Osteoblast (primary cell): ENCODE measurements around the gene CNDP1. TPM values are rescaled to one million over a fixed set of nuclear protein-coding genes. Genes with fewer than 3 reads are reported as not detected.

ENCODE experiments used
- DNase-seq: peaks from one replicate; pipeline ENCODE4 v3.0.0; 2011; ENCODE audit warnings: low spot score, mixed read lengths; ENCODE audit not compliant: insufficient read length; ENCODE audit errors: missing footprints
- H2AFZ ChIP-seq: 2 replicates; pipeline ENCODE4 v1.6.0; 2011; ENCODE audit warnings: mild to moderate bottlenecking, low read length
- H3K27ac ChIP-seq: 2 replicates; pipeline ENCODE4 v1.5.1; 2011; ENCODE audit warnings: mild to moderate bottlenecking, low read depth, low read length, moderate library complexity
- H3K27me3 ChIP-seq: 2 replicates; pipeline ENCODE4 v1.6.0; 2012; ENCODE audit warnings: mild to moderate bottlenecking, control low read depth, inconsistent platforms, low read length, moderate library complexity; ENCODE audit not compliant: insufficient read depth
- H3K36me3 ChIP-seq: 2 replicates; pipeline ENCODE4 v1.5.1; 2011; ENCODE audit warnings: mild to moderate bottlenecking, low read length, control low read depth, moderate library complexity; ENCODE audit not compliant: insufficient read depth
- H3K4me1 ChIP-seq: 2 replicates; pipeline ENCODE4 v1.5.1; 2011; ENCODE audit warnings: mild to moderate bottlenecking, low read length, control low read depth, moderate library complexity; ENCODE audit not compliant: insufficient read depth
- H3K4me2 ChIP-seq: 2 replicates; pipeline ENCODE4 v1.6.0; 2011; ENCODE audit warnings: mild to moderate bottlenecking, low read length; ENCODE audit not compliant: insufficient read depth
- H3K4me3 ChIP-seq: fragments of 200-600 bp; sonication (generic); 3 replicates; pipeline ENCODE4 v1.5.1; 2012; ENCODE audit warnings: mild to moderate bottlenecking, low read length, inconsistent platforms; ENCODE audit not compliant: insufficient read depth
- H3K79me2 ChIP-seq: 2 replicates; pipeline ENCODE4 v1.6.0; 2012; ENCODE audit warnings: mild to moderate bottlenecking, low read length, control low read depth, inconsistent platforms; ENCODE audit not compliant: insufficient read depth
- H3K9me3 ChIP-seq: 2 replicates; pipeline ENCODE4 v1.5.1; 2011; ENCODE audit warnings: low read depth, low read length, control low read depth
- H4K20me1 ChIP-seq: 2 replicates; pipeline ENCODE4 v1.6.0; 2012; ENCODE audit warnings: mild to moderate bottlenecking, low read length, control low read depth; ENCODE audit not compliant: insufficient read depth
- CTCF ChIP-seq: IDR thresholded peaks from 2 replicates; pipeline ENCODE4 v1.5.1; 2011; ENCODE audit warnings: mild to moderate bottlenecking, low read depth, low read length, moderate library complexity; ENCODE audit errors: extremely low read depth
- total RNA-seq: library from RNA; depleted of rRNA; stranded (reverse); fragments of >200 nt; gene quantifications from 2 replicates; pipeline ENCODE4 v1.2.3, GENCODE V29; 2012

CNDP1 gene
- total RNA-seq, 1 donor, result not detected

- peaks cover 2% of the 10 kb centered on the region for H3K27me3 ChIP-seq
- no peak overlapping the region for H3K27ac ChIP-seq
- peaks cover 6% of the 10 kb centered on the region for H3K4me1 ChIP-seq
- no peaks in the 10 kb centered on the region for H3K79me2 ChIP-seq
- no peaks in the 10 kb centered on the region for H3K9me3 ChIP-seq
- no peak overlapping the region for H3K4me3 ChIP-seq
- H3K36me3 ChIP-seq, result no peaks in the 10 kb centered on the region
- no peak overlapping the region for H2AFZ ChIP-seq
- H3K4me2 ChIP-seq, result no peak overlapping the region
- no peaks in the 10 kb centered on the region for H4K20me1 ChIP-seq
- no peak for TF ChIP-seq CTCF
- DNase-seq, result no peak
Measured at GRCh38 chr18:74547860-74548259, 13.6 kb downstream of the CNDP1 start.

- Histone ChIP-seq H3K27ac (no peak overlapping the region), H3K79me2 (no peaks in the 10 kb centered on the region), H3K9me3 (no peaks in the 10 kb centered on the region), H3K4me3 (no peak overlapping the region), H3K4me2 (no peak overlapping the region), H3K27me3 (peaks cover 14% of the 10 kb centered on the region), H4K20me1 (no peaks in the 10 kb centered on the region), H3K36me3 (no peaks in the 10 kb centered on the region), H3K4me1 (peaks cover 6% of the 10 kb centered on the region), H2AFZ (no peak overlapping the region)
- no peak for DNase-seq
- no peak for TF ChIP-seq CTCF
Measured at GRCh38 chr18:74549591-74550104, 15.3 kb downstream of the CNDP1 start.

GRCh38 chr18:74550886-74551285 is 16.6 kb downstream of the CNDP1 start:
- Histone ChIP-seq H3K4me1 (peaks cover 6% of the 10 kb centered on the region), H3K4me3 (no peak overlapping the region), H3K36me3 (no peaks in the 10 kb centered on the region), H3K9me3 (no peaks in the 10 kb centered on the region), H4K20me1 (no peaks in the 10 kb centered on the region), H3K27ac (no peak overlapping the region), H3K27me3 (peaks cover 18% of the 10 kb centered on the region), H3K4me2 (no peak overlapping the region), H2AFZ (no peak overlapping the region), H3K79me2 (no peaks in the 10 kb centered on the region)
- no peak for DNase-seq
- no peak for TF ChIP-seq CTCF

- no peak overlapping the region for H3K27ac ChIP-seq
Measured at GRCh38 chr18:74551452-74551851, 17.2 kb downstream of the CNDP1 start.

More at GRCh38 chr18:74551452-74551851, 17.2 kb downstream of the CNDP1 start:
- DNase-seq, result no peak
- H3K4me2 ChIP-seq, result no peak overlapping the region
- no peak overlapping the region for H2AFZ ChIP-seq
- no peak for TF ChIP-seq CTCF
- H3K4me3 ChIP-seq, result no peak overlapping the region
- H3K9me3 ChIP-seq, result no peaks in the 10 kb centered on the region
- peaks cover 6% of the 10 kb centered on the region for H3K4me1 ChIP-seq
- H3K79me2 ChIP-seq, result no peaks in the 10 kb centered on the region
- peaks cover 18% of the 10 kb centered on the region for H3K27me3 ChIP-seq
- H4K20me1 ChIP-seq, result no peaks in the 10 kb centered on the region
- H3K36me3 ChIP-seq, result no peaks in the 10 kb centered on the region
